ENCODE results near the gene C14orf119. TPM values are rescaled to one million over a fixed set of nuclear protein-coding genes. Genes with fewer than 3 reads are reported as not detected.

The C14orf119 gene
- total RNA-seq, 1 experiment from 2014 or later: 65.1 TPM

DNA sequence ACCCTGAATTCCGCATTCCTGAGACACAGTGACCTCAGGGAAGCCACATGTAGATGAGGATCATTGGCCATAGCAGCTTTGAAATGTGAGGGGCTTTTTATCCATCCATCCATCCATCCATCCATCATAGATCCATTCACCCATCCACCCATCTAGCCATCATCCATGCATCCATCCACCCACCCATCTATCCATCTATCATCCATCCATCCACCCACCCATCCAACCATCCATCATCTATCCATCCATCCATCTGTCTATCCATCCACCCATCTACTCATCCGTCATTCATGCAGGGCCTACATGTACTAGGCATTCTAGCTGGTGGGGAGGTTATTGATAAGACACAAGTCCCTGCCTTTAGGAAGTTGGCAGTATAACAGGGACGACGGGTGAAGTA, 51.7 kb downstream of the C14orf119 start:
- H3K79me2 ChIP-seq (ENCODE audit: insufficient read depth, low read length): no peaks in the 10 kb centered on the region; the same call in 1 of the 2 replicates
- H3K4me3 Mint-ChIP-seq: no peak overlapping the region
- H3K4me1 Mint-ChIP-seq: peaks cover 0 to 11% of the 10 kb centered on the region in 2 experiments; a peak in 3 of 4 replicates

More for the DNA sequence above, 51.7 kb downstream of the C14orf119 start:
- Histone ChIP-seq H3K4me2 (ENCODE audit: insufficient read depth, insufficient read length, low read length) (no peak overlapping the region), H3K9ac (ENCODE audit: extremely low read depth, insufficient read length, low read length) (no peak overlapping the region), H3K14ac (ENCODE audit: insufficient read depth, low read length) (no peak overlapping the region), H3K18ac (ENCODE audit: insufficient read length, low read depth, low read length) (no peak overlapping the region), H4K8ac (replicated peaks; ENCODE audit: insufficient read length, low read depth, low read length) (no peak overlapping the region), H3K4me1 (ENCODE audit: insufficient read depth, low read length) (no peaks in the 10 kb centered on the region), H3K56ac (ENCODE audit: insufficient read length, low read depth, low read length) (no peak overlapping the region), H4K91ac (ENCODE audit: insufficient read length, low read depth, low read length) (no peak overlapping the region), H3K4ac (ENCODE audit: low read depth, low read length) (no peak overlapping the region), H3K27me3 (ENCODE audit: insufficient read depth, low read length) (no peaks in the 10 kb centered on the region), H4K5ac (ENCODE audit: insufficient read length, low read depth, low read length) (no peak overlapping the region), H2BK5ac (ENCODE audit: insufficient read length, low read length) (no peak overlapping the region), H2BK15ac (ENCODE audit: low read depth, low read length) (no peak overlapping the region), H3K23ac (ENCODE audit: insufficient read length, low read depth, low read length) (no peak overlapping the region), H3K79me1 (ENCODE audit: insufficient read depth, low read depth, low read length, poor library complexity, severe bottlenecking) (no peaks in the 10 kb centered on the region), H4K20me1 (ENCODE audit: control insufficient read depth, insufficient read depth, insufficient read length) (no peaks in the 10 kb centered on the region), H3K23me2 (ENCODE audit: insufficient read length, low read depth, low read length, poor library complexity, severe bottlenecking) (no peaks in the 10 kb centered on the region), H3T11ph (ENCODE audit: low read length) (no peak overlapping the region), H2AFZ (ENCODE audit: low read length) (no peak overlapping the region), H2BK120ac (ENCODE audit: low read depth, low read length, poor library complexity, severe bottlenecking) (no peak overlapping the region), H2BK20ac (ENCODE audit: low read depth, low read length, poor library complexity, severe bottlenecking) (no peak overlapping the region), H2AK5ac (ENCODE audit: insufficient read length, low read length) (no peak overlapping the region), H3K9me3 (ENCODE audit: control insufficient read depth, low read depth, low read length) (no peaks in the 10 kb centered on the region), H3K27ac (ENCODE audit: insufficient read length, low read depth, low read length) (no peak overlapping the region), H2BK12ac (ENCODE audit: insufficient read length, low read depth, low read length) (no peak overlapping the region)
- Mint-ChIP-seq H3K36me3 (ENCODE audit: insufficient read depth in 1 of 3, low read depth in 3 of 3) (peaks cover 41 to 51% (median 50%) of the 10 kb centered on the region in 3 experiments), H3K9me3 (peaks cover 0 to 2% of the 10 kb centered on the region in 2 experiments; a peak in 2 of 5 replicates), H3K27me3 (ENCODE audit: low read depth) (no peaks in the 10 kb centered on the region), H3K27ac (no peak overlapping the region)
- TF ChIP-seq, protein P1, sequence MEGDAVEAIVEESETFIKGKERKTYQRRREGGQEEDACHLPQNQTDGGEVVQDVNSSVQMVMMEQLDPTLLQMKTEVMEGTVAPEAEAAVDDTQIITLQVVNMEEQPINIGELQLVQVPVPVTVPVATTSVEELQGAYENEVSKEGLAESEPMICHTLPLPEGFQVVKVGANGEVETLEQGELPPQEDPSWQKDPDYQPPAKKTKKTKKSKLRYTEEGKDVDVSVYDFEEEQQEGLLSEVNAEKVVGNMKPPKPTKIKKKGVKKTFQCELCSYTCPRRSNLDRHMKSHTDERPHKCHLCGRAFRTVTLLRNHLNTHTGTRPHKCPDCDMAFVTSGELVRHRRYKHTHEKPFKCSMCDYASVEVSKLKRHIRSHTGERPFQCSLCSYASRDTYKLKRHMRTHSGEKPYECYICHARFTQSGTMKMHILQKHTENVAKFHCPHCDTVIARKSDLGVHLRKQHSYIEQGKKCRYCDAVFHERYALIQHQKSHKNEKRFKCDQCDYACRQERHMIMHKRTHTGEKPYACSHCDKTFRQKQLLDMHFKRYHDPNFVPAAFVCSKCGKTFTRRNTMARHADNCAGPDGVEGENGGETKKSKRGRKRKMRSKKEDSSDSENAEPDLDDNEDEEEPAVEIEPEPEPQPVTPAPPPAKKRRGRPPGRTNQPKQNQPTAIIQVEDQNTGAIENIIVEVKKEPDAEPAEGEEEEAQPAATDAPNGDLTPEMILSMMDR (conservative IDR thresholded peaks at IDR 0.05): no peak
- DNase-seq: no peak
- no CpG with 5 or more reads among the region's 4 CpGs for WGBS (ENCODE audit: extremely low coverage, insufficient read length, low lambda C conversion rate)

Measured in H9 (cell line).